Liver (tissue), 3 donors: ENCODE data around the gene PYGB.

Source experiments
- GABPA ChIP-seq, 2 donors: IDR thresholded peaks in 1 of 2; conservative IDR thresholded peaks in 1 of 2; 2 replicates each; pipeline ENCODE4 v1.6.1; 2016; ENCODE audit warnings: antibody characterized with exemption in 2 of 2, mild to moderate bottlenecking in 1 of 2, moderate library complexity in 1 of 2
- HNF4A ChIP-seq, 2 donors: conservative IDR thresholded peaks; 2 replicates each; pipeline ENCODE4 v1.6.1; 2016; ENCODE audit warnings: antibody characterized with exemption in 2 of 2, mild to moderate bottlenecking in 2 of 2
- JUND ChIP-seq, 2 donors: IDR thresholded peaks; 2 replicates each; pipeline ENCODE4 v1.6.1; 2016; ENCODE audit warnings: antibody characterized with exemption in 2 of 2
- RAD21 ChIP-seq, 2 donors: IDR thresholded peaks; 2 replicates each; pipeline ENCODE4 v1.6.1; 2016; ENCODE audit warnings: antibody characterized with exemption in 2 of 2, mild to moderate bottlenecking in 2 of 2
- TAF1 ChIP-seq: conservative IDR thresholded peaks from 2 replicates; pipeline ENCODE4 v1.6.1; 2016; ENCODE audit warnings: antibody characterized with exemption, mild to moderate bottlenecking
- TF ChIP-seq, protein P1 (sequence below): fragments of 150-350 bp; IDR thresholded peaks from 2 replicates; pipeline ENCODE4 v1.5.1; 2017; ENCODE audit warnings: improper control_type of control experiment, low read depth, low read length; ENCODE audit not compliant: missing input control
- TF ChIP-seq, protein P2 (sequence below): IDR thresholded peaks from 2 replicates; pipeline ENCODE4 v1.6.1; 2016; ENCODE audit warnings: antibody characterized with exemption
- TF ChIP-seq, protein P3 (sequence below): IDR thresholded peaks from 2 replicates; pipeline ENCODE4 v1.6.1; 2016; ENCODE audit warnings: antibody characterized with exemption, mild to moderate bottlenecking
- TF ChIP-seq, protein P4 (sequence below): IDR thresholded peaks from 2 replicates; pipeline ENCODE4 v1.6.1; 2016; ENCODE audit warnings: antibody characterized with exemption
- donor health status: healthy.
- donor health status: healthy.

DNA sequence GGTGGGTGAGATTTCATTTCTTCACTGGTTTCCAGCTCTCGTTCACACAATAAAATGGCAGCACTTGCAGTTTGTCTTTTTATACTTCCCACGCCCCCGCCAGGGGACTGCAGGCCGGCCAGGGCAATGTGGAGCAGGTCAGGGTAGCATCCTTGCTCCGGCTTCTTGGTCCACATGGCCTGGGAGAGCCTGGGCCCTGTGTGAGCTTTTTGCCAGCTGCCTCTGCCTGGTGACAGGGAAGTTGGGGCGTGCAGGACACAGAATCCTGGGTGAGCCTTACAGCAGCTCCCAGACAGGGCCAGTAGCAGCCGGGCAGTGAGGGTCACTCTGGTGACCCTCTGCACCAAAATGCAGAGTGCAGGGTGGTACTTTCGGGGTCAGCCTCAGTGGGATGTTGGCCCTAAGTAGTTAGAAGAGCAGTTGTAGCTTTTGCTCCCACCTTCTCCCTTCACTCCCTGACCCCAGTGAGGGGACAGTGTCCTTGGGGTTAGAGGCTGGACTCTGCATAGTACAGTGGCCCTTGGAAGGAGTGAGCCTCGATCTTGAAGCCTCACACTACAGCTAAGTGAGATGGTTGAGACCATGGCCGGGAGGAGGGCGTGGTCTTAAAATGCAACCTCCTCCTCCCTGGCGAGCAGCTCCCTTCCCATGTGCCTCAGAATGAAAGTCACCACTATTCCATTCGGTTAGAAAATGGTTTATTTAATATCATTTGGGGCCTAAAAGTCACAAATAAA lies 23.8 kb downstream of the PYGB start:
- TF ChIP-seq, protein P1, sequence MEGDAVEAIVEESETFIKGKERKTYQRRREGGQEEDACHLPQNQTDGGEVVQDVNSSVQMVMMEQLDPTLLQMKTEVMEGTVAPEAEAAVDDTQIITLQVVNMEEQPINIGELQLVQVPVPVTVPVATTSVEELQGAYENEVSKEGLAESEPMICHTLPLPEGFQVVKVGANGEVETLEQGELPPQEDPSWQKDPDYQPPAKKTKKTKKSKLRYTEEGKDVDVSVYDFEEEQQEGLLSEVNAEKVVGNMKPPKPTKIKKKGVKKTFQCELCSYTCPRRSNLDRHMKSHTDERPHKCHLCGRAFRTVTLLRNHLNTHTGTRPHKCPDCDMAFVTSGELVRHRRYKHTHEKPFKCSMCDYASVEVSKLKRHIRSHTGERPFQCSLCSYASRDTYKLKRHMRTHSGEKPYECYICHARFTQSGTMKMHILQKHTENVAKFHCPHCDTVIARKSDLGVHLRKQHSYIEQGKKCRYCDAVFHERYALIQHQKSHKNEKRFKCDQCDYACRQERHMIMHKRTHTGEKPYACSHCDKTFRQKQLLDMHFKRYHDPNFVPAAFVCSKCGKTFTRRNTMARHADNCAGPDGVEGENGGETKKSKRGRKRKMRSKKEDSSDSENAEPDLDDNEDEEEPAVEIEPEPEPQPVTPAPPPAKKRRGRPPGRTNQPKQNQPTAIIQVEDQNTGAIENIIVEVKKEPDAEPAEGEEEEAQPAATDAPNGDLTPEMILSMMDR: no peak
- no peak for TF ChIP-seq GABPA (IDR thresholded peaks at IDR 0.05 in 1 of 2, conservative IDR thresholded peaks at IDR 0.05 in 1 of 2)
- TF ChIP-seq JUND (IDR thresholded peaks at IDR 0.05): no peak
- no peak for TF ChIP-seq RAD21 (IDR thresholded peaks at IDR 0.05)
- no peak for TF ChIP-seq HNF4A (conservative IDR thresholded peaks at IDR 0.05)
- TF ChIP-seq, protein P2, sequence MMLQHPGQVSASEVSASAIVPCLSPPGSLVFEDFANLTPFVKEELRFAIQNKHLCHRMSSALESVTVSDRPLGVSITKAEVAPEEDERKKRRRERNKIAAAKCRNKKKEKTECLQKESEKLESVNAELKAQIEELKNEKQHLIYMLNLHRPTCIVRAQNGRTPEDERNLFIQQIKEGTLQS: no peak
- TF ChIP-seq, protein P3, sequence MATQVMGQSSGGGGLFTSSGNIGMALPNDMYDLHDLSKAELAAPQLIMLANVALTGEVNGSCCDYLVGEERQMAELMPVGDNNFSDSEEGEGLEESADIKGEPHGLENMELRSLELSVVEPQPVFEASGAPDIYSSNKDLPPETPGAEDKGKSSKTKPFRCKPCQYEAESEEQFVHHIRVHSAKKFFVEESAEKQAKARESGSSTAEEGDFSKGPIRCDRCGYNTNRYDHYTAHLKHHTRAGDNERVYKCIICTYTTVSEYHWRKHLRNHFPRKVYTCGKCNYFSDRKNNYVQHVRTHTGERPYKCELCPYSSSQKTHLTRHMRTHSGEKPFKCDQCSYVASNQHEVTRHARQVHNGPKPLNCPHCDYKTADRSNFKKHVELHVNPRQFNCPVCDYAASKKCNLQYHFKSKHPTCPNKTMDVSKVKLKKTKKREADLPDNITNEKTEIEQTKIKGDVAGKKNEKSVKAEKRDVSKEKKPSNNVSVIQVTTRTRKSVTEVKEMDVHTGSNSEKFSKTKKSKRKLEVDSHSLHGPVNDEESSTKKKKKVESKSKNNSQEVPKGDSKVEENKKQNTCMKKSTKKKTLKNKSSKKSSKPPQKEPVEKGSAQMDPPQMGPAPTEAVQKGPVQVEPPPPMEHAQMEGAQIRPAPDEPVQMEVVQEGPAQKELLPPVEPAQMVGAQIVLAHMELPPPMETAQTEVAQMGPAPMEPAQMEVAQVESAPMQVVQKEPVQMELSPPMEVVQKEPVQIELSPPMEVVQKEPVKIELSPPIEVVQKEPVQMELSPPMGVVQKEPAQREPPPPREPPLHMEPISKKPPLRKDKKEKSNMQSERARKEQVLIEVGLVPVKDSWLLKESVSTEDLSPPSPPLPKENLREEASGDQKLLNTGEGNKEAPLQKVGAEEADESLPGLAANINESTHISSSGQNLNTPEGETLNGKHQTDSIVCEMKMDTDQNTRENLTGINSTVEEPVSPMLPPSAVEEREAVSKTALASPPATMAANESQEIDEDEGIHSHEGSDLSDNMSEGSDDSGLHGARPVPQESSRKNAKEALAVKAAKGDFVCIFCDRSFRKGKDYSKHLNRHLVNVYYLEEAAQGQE: no peak
- no peak for TF ChIP-seq TAF1
- TF ChIP-seq, protein P4, sequence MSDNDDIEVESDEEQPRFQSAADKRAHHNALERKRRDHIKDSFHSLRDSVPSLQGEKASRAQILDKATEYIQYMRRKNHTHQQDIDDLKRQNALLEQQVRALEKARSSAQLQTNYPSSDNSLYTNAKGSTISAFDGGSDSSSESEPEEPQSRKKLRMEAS: no peak
